HG02763 (cell line): ENCODE data around the gene MYO18A.

Experiments used
- ATAC-seq: cut with Tn5 transposase; IDR thresholded peaks from one replicate; pipeline ENCODE4 v1.9.1; 2021; ENCODE audit warnings: mild to moderate bottlenecking, moderate library complexity; ENCODE audit not compliant: unreplicated experiment

Gene MYO18A

DNA sequence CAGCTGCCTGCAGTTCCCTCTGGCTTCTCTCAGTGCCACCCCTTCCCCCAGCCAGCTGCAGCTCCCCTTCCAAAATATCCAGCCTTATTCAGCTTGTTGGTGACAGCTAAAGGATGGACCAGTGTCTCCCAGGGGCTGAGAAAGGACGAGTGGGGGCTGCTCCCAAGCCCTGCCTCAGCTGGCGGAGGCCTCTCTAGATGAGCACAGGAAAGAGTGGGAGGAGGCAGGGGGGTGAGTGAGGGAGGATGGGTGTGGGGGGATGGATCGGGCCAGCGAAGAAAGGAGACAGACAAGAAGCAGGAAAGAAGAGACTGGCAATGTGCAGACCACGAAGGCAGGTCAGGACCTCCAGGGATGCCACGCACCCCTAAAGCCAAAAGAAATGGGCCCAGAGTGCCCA is 119.7 kb downstream of the MYO18A start:
- ATAC-seq: no peak

DNA sequence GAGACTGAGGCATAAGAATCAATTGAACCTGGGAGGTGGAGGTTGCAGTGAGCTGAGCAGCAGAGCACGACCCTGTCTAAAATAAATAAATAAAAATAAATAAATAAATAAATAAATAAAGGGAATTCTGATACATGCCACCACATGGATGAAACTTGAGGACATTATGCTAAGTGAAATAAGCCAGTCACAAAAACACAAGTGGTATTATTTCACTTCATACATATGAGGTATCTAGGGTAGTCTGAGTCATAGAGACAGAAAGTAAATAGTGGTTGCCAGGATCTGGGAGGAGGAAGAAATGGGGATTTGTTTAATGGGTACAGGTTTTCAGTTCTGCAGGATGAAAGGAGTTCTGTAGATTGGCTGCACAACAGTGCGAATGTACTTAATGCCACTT is 120.9 kb downstream of the MYO18A start:
- ATAC-seq: no peak

DNA sequence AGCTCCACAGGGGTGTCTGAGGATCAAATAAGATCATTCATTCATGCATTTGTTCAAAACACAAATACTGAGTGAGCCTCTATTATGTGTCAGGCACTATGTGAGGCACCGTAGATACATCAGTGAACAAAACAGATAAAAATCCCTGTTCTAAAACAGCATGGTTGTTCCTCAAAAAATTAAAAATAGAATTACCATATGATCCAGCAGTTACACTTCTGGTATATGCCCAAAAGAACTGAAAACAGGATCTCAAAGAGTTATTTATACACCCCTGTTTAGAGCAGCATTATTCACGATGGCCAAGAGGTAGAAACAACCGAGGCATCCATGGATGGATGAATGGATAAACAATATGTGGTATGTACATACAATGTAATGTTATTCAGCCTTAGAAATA is 121.8 kb downstream of the MYO18A start:
- ATAC-seq: no peak

DNA sequence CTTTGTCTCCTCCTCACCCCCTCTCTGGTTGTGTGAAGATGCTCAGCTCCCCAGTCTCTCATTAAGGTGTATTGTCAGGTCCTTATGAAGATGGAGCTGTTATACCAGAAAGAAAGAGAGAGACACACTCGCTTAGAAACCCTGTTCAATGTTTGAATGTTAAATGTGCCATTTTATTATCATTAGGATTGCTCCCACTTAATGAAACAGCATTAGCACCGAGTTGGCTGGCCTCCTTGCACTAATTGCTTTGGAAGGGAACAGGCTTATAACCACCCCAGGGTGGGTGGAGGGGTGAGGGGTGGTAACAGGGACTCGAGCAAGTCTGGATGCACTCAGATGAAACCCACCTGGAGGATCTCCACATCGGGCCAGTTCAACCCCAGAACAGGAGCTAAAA is 122.8 kb downstream of the MYO18A start:
- ATAC-seq: no peak

DNA sequence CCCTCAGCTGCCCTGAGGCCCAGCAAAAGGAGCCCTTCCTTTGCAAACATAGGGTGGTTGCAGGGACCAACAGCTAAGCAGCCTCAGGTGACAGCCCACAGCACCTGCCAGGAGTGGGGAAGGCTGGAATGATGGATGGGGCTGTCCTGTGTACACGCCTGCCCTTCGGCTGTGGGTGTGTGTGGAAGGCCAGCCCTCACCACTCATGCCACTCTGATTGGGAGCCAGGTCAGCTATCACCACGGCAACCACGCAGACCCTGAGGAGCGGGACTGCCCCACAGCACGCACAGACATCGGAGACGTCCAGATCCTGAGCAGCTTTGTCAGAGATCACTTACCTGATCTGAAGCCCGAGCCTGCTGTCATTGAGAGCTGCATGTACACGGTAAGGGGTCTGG is 125.4 kb downstream of the MYO18A start:
- ATAC-seq: no peak

DNA sequence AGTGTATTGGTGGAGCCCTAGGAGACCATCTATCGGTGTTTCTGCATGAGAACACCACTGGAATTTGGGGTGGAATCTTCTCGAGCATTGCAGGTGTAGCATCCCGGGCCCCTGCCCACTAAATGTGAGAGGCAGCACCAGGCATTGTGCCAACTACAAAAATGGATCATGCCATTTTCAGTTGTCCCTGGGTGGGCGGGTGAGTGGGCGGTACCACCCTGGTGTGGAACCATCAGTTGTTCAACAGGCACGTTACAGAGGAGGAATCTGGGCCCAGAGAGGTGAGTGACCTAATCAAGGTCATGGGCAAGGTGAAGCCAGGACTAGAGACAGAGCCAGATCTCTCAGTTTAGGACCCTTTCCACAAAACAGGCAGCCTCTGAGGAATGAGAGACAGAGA is 128.5 kb downstream of the MYO18A start:
- ATAC-seq: no peak

DNA sequence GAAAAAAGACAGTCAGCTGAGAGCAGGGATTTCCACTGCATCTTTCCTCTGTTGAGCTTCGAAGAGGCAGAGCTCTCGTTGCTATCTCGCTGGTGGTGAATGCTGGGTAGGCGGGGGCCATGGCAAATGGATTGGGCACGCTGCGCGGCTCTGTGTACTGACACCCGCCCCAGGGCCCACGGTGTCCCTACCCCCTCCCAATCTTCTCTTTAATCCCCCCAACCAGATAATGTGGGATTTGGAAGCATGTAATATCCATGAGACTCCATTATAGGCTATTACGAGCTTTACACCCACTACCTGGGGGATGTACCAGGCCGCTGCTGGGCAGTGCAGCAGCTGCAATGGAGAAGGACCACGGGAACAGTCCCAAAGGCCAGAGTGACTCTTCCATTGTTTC is 129.0 kb downstream of the MYO18A start:
- ATAC-seq: no peak

DNA sequence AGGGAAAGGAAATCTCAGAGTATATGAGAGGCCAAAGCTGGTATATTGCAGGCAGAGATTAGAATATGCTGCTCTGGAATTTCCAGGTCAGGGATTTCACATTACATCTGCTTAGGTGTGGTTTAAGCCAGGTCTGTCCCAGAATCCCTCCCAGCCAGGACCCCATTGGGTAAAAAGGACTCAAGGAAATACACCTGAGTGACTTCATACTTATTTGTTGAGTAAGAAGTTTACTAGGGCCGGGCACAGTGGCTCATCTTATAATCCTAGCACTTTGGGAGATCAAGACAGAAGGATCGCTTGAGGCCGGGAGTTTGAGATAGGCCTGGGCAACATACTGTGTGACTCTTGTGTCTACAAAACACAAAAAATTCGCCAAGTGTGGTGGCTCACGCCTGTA is 130.0 kb downstream of the MYO18A start:
- ATAC-seq: no peak

DNA sequence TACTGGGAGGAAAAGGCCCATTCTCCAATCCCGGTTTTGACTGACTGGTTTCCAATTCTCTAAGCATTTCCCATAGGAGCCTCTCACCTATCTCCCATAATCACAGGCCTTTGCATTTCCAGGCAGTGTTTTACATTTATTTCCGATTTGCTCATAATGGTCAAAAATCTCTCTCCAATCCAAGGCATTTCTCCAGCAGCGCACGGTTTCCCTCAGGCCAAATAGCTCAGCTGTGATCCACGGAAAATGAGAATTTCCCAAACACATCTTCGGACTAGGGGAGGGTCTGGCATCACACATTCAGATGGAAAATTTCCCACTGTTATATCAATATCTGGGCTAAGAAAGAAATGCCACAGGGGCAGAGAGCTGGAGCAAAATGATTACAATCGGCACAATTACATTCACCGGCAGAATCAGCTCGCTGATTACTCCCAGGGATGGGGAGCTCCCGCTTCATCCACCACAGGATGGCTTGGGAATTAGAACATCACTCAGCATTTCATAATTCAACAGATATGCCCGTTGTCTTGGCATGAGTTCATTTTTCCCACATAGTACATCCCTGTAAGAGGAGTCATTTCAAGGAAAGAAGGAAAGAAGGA is 130.6 kb downstream of the MYO18A start:
- no peak for ATAC-seq

DNA sequence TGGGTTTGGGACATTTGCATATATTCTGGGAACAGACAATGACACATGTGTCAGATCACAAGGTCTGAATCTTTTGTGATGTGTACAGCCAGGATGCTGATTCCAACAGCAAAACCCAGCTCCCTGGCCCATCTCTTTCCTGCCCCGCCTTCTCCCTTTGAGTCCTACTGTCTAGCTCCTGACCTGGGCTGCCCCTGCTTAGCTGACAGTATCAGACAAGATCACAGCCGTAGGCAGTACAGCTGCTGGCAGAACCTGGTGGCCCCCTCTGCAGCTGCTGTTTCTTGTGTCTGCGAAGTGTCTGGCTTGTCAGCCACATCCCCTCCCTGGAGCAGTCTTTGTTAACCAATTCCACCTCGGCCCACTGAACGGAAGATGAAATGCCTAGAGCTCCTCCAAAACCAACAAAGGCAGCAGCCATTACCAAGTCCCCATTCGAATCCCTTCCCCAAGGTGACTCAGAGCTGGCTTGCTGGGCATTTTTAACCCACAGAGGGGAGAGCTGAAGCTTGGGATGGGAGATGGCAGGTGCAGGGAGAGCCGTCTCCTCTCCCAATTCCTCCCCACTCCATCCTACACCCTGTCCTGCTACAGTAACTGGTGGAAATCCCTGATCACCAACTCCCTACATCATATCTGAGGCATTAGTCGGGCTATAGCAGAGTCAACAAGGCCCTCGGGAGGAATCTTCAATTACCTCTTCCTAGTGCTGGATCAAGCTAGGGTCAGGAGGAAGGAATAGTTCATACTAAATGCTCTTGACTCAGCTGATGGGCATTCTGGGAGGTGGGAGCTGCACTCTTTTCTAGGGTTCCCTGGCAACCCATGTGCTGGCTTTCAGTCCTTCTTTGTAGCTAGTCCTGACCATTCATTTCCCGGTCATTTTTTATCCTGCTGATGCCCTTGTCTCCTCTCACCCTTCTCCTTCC is 131.5 kb downstream of the MYO18A start:
- ATAC-seq: no peak

DNA sequence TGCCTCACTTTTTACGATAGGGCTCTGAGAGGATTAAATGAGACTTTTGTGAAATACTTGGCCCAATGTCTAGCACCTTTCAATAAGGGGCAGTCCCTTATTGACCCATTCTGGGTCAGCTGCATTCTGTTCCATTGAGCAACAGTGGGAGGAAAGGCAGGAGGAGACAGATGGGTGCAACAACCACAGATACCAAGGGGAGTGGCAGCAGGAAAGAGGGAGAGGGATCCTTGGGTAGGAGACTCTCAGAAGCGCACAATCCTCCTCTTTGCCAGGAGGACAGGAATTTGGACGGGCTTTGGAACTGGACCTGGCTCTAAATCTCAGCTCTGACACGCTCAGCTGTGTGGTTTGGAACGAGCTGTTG is 133.7 kb downstream of the MYO18A start:
- no peak for ATAC-seq

DNA sequence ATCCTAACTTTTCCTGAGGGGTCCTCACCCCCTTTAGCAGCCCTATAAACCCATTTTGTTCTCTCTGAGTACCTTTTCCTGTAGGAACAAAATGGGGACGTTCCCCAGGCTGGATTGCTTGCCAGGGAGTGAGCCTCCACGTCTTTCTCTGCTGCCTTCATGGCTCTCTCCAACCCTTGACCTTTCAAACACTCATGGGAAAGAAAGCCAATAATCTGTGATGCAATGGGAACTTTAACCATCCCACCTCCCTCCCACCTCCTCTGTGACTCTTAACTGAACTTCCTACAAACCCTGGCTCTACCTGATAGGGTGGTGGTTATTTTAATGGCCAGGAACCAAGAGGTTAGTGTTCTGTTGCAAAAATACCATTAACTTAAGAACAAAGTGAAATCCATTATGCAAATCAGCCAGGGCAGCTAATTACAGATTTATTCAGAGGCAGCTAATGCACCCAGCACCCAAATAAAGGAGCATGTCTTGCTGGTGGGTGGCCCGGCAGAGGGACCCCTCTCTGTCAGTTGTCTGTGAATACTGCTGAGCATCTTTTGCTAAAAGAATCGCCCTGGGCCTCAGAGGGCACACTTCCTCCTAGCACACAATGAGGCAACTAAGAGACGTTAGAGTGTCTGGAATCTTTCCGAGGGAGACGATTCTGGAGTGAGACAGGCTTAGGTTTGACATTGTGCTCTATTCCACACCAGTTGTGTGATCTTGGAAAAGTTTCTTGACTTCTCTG is 134.3 kb downstream of the MYO18A start:
- ATAC-seq: no peak

DNA sequence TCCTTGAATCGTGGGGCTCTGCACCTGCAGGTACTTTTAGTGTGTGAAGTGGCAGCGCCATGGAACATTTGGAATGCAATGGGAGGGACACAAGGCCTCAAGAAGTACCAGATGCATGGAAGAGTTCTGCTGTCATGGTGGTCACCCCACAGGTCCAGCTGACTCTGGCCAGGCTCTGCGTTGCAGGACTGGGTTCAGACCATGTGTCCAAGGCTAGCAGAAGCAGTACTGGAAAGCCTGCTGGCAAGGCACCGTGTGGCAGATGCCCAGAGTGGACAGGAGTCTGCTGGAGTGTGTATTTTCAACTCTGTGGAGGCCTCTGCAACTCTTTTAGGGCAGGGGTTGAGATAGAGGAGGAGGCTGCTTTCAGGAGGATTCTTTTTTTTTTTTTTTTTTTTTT is 135.2 kb downstream of the MYO18A start:
- no peak for ATAC-seq

DNA sequence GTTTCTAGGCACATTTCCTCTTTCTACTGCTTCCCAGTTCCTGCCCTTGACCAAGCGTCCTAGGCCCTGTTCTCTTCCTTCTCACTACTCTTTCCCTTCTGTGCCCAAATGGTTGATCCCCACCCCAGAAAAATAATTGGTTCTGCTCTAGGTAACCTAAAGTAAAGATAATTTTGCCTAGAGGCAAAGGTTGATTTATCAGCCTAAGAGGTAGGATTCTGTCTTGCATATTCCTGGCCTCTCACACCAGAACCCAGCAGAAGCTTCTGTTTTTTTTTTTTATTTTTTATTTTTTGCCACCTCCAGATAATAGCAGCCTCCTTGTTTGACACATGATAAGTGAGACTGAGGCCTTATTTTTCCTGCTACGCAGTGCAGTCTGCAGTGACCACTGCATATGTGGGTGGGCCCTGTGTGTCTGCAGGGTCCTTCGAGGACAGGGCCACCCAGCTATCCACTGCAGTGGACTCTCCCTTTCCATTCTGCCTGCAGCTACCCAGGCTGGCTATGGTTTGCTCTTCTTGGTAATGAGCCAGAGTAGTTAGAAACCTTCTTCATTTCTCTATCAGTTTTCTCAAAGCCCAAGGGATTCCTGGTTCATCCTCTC is 136.6 kb downstream of the MYO18A start:
- no peak for ATAC-seq

DNA sequence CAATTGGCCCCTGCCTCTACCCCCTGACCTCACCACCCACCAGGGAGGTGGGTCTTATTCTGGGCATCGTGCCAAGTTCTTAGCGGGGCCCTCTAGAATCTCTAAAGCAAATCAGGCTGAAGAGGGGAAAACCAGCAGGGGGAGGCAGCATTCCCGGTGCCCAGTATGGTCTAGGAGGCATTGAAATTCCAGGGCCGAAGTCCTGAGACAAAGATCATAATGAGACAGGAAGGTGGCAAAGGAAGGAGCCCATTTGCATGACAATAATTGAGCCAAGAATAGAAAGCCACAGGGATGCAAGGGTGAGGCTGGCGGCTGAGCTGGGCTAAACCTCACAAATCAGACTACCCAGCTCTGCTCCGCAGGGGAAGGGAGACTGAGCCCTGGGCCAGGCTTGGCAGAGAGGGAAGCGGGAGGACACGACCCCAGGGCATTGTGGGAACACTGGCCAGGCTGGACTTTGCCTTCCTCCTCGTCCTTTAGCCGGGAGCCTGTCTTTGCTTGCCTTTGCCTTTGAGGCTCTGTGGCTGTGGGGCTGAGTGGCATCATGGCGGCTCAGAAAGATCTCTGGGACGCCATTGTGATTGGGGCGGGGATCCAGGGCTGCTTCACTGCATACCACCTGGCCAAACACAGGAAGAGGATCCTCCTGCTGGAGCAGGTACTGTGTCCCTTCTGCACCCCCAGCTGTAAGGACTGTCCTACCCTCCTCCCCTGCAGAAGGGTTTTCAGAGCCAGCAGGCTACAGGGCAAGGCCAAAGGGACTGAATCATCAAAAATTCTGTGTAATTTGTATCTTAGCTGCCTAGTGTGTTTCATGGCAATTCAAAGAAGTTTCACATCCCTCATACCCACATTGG is 137.3 kb downstream of the MYO18A start, which contains the start of gene PIPOX:
TSS of gene PIPOX (plus strand) at position 463 of the 860 bp plus-strand sequence. CDS start at position 548, 85 bp downstream.
- no peak for ATAC-seq

DNA sequence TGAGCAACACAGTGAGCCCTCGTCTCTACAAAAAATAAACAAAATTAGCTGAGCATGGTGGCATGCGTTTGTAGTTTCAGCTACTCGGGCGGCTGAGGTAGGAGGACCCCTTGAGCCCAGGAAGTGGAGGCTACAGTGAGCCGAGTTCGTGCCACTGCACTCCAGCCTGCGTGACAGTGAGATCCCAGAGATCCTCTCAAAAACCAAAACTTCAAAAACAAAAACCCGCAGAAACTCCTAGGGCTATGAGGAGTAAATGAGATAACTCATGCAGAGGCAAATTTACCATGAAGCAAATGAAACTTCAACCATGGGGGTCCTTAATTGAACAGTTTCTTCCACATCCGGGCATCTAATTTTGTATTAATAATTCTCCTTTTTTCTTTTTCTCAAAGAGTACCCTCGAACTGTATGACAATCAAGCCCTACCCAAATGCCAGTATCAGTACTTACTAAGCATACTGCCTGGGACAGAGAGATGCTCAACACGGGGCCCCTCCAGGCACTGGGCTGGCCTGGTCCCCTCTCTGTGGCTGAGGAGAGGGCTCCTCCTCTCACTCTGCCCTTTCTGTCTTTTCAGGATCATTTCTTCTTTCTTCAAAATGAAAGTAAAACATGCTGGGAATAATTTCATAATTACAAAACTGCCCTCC is 138.0 kb downstream of the MYO18A start:
- no peak for ATAC-seq

DNA sequence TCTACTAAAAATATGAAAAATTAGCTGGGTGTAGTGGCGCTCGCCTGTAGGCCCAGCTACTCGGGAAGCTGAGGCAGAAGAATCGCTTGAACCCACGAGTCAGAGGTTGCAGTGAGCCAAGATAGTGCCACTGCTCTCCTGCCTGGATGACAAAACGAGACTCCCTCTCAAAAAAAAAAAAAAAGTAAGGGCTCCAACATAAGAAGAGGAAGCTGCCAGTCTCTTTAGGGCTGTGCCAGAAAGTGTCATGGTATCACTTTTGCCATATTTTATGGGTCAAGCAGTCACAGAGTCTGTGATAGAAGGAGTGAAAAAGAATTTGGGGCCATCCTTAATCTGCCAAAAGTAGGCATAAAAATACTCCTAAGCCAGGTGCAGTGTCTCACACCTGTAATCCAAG is 138.6 kb downstream of the MYO18A start:
- no peak for ATAC-seq

DNA sequence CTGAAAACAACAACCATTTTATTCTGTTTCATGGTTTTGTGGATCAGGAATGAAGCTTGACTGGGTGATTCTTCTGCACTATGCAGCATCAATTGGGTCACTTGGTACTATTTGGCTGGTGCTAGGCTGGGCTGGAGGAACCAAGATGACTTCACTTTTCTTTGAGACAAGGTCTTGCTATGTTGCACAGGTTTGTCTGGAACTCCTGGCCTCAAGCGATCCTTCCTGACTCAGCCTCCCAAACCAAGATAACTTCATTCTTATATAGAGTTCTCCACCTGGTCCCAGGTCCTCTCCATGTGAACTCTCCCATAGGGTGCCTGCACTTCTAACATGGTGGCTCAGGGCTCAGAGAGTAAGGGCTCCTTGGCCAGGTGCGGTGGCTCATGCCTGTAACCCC is 139.1 kb downstream of the MYO18A start:
- ATAC-seq: no peak

DNA sequence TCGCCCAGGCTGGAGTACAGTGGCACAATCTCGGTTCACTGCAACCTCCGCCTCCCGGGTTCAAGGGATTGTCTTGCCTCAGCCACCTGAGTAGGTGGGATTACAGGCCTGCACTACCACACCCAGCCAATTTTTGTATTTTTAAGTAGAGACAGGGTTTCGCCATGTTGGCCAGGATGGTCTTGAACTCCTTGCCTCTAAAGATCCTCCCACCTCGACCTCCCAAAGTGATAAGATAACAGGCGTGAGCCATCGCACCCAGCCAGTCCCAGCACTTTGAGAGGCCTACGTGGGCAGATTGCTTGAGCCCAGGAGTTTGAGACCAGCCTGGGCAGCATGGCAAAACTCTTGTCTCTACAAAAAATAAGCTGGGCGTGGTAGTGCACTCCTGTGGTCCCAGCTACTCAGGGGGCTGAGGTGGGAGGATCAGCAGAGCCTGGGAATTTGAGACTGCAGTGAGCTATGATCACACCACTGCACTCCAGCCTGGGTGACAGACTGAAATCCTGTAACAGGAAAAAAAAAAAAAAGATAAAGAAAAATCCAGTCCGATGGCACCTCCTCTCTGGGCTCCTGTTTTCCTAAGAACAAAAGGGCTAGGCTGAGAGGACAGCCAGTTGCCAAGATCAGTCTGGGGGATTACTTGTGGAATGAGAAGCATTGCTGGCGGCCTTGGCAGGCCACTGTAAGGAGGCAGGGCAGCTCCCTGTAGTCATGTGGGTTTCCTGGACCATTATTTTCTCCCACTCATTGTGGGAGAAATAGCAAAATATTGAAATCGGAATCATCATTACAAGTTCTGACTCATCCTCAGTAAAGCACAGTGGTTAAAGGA is 140.2 kb downstream of the MYO18A start:
- no peak for ATAC-seq
